D721Med (cell line): Measurements from ENCODE around the gene PRDM4.

Experiments
- DNase-seq: peaks from one replicate; pipeline ENCODE4 v3.0.0; 2011; ENCODE audit warnings: low spot score; ENCODE audit not compliant: insufficient read length
- FAIRE-seq: peaks from 2 replicates; lab custom pipeline; 2011; peaks lifted over from hg19 to GRCh38; lab: Jason Lieb, UNC
- TF ChIP-seq, protein P1 (sequence below): IDR thresholded peaks from 2 replicates; pipeline ENCODE4 v1.5.1; 2012; ENCODE audit warnings: mild to moderate bottlenecking, control low read depth; ENCODE audit not compliant: insufficient read depth; ENCODE audit errors: missing control alignments

Gene PRDM4

DNA sequence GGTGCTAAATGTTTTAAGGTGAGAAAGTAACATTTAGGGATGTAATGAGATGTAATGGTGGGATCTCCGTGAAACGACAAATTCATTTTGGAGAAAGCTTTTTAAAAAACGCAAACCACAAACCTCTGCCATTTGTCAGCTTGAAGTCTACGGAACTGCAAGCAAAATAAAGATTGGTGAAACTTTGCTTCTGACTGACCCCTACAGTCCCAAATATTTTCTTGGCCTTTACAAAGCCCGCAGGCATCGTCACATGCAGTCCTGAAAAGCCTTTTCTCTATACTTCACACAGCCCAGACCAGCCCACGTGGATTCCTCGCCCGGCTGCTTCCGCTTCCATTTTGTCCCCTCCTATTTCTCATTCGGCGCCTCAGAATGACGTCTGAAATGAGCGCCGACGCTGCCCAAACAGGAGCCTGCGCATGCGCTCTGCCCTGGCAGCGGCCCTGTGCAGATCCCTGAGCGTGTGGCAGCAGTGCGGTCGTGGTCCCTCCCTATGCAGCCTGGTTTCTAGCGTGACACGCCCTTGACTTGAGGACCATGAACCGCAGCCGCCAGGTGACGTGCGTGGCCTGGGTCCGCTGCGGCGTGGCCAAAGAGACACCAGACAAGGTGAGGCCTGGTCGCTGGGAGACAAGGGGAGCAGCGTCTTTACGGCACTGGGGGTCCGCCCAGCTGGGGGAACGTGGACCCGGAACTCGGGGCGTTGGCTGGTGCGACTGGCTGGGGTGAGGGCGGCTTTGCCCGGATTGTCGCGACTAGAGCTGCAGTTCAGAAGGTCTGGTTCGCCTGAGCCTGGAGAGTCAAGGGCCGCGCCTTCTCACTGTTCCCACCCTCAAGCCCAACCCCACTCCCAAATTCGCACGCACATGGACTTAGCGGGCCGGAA is 75.3 kb downstream of the PRDM4 start, which contains the start of gene PWP1:
Gene PWP1 (plus strand): TSS at position 440 of the 889 bp plus-strand sequence. CDS start 101 bp downstream, at position 541.
- DNase-seq (peak; percentile 90), FAIRE-seq (no peak)
- TF ChIP-seq, protein P1, sequence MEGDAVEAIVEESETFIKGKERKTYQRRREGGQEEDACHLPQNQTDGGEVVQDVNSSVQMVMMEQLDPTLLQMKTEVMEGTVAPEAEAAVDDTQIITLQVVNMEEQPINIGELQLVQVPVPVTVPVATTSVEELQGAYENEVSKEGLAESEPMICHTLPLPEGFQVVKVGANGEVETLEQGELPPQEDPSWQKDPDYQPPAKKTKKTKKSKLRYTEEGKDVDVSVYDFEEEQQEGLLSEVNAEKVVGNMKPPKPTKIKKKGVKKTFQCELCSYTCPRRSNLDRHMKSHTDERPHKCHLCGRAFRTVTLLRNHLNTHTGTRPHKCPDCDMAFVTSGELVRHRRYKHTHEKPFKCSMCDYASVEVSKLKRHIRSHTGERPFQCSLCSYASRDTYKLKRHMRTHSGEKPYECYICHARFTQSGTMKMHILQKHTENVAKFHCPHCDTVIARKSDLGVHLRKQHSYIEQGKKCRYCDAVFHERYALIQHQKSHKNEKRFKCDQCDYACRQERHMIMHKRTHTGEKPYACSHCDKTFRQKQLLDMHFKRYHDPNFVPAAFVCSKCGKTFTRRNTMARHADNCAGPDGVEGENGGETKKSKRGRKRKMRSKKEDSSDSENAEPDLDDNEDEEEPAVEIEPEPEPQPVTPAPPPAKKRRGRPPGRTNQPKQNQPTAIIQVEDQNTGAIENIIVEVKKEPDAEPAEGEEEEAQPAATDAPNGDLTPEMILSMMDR, result no peak

DNA sequence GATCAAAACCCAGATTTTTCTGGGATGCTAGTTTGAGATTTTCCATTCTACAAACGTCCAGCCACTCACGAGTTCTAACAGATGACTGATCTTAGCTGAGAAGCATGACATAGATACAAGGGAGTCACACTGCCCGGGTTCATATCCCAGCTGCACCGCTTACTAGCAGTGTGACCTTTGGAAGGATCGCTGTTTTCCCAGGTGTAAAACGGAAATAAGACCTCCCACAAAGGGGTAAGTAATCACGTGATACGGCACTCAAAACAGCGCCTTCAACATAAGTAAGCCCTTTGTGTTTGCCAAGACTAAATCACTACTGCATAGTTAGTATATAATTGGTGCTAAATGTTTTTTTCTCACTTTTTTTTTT is 76.0 kb downstream of the PRDM4 start:
- no peak for FAIRE-seq
- TF ChIP-seq, protein P1, result no peak
- no peak for DNase-seq

DNA sequence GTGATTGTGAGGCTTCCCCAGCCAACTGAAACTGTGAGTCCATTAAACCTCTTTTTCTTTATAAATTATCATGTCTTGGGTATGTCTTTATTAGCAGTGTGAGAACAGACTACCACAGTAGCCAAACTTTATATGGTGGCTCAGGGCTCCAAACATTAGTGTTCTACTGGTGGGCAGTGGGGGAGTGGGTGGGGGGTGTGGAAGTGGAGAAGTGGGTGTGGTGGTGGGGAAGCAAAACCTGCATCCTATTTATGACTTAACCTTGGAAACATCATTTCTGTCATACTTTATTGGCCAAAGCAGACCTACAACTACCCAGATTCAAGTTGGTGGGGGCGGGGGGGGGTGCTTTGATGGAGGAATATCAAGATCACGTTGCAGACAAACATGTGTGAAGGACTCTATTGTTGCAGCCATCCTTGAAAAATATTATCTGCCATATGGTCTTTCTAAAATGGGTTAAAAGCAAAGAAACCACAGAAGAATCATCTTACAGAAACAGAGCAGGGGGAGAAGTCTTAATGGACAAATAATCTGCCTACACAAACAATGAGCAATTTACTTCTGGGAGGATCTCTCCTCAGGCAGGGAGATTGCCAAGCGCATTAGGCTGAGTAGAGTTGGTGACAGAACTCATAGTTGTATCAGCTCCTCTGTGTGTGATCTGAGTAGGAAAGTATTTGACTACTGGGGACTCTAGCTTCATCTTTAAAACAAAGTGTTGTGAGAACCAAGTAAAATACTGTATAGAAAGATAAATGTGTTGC is 76.7 kb downstream of the PRDM4 start:
- DNase-seq (no peak), FAIRE-seq (no peak)
- TF ChIP-seq, protein P1, result no peak
